ENCODE data around the gene DENND4B. TPM values are rescaled to one million over a fixed set of nuclear protein-coding genes. Genes with fewer than 3 reads are reported as not detected.
"Not testable (repeated sequence)": the region's sequence is repeated elsewhere in the genome, so short reads cannot be mapped to it uniquely, and the experiment has no call there.

Gene DENND4B
- total RNA-seq, 5 donors from 2014 or later (not counting 1 experiment from before 2014, with no cell fraction given), result 161 to 220 (median 196) TPM

- H3K9me3 ChIP-seq, result no peaks in the 10 kb centered on the region
- Mint-ChIP-seq H3K4me1 (peaks cover 39 to 49% (median 47%) of the 10 kb centered on the region in 3 donors), H3K9me3 (no peaks in the 10 kb centered on the region), H3K27ac (no peak overlapping the region), H3K4me3 (peak overlapping the region in 2 of 3 donors; percentile 15 to 40), H3K36me3 (peaks cover 26% of the 10 kb centered on the region), H3K27me3 (no peaks in the 10 kb centered on the region)
- no peaks in the 10 kb centered on the region for H3K27me3 ChIP-seq (replicated peaks in 1 of 2; ENCODE audit: control insufficient read depth in 2 of 2, extremely low read depth in 1 of 2, insufficient read depth in 2 of 2, low read length in 1 of 2)
- ATAC-seq (replicated peaks in 1 of 4), result no peak
- ChIA-PET CTCF (no interaction called here), POLR2A (no interaction called here)
- H3K36me3 ChIP-seq (ENCODE audit: control insufficient read depth in 2 of 2, extremely low read depth in 1 of 2, insufficient read depth in 1 of 2, low read length in 1 of 2), result peaks cover 5 to 20% of the 10 kb centered on the region in 2 donors
- H3K4me1 ChIP-seq (ENCODE audit: control insufficient read depth in 1 of 2, extremely low read depth in 1 of 2, insufficient read depth in 2 of 2, low read length in 2 of 2), result peaks cover 5 to 33% of the 10 kb centered on the region in 2 experiments
- no peak overlapping the region for H3K4me3 ChIP-seq (ENCODE audit: control insufficient read depth in 1 of 2, extremely low read depth in 1 of 2, low read length in 1 of 2)
- H3K27ac ChIP-seq (ENCODE audit: low read length), result no peak overlapping the region
- no peak for DNase-seq
- no CpG with 5 or more reads among the region's 2 CpGs for WGBS (ENCODE audit: insufficient coverage)
These were observed 34.2 kb downstream of the DENND4B start for GRCh38 chr1:153912349-153912748.

- ATAC-seq (replicated peaks in 1 of 4); H3K27me3 Mint-ChIP-seq; CTCF ChIA-PET; H3K4me3 Mint-ChIP-seq; H3K27ac ChIP-seq (ENCODE audit: low read length); H3K9me3 Mint-ChIP-seq; H3K27me3 ChIP-seq (replicated peaks in 1 of 2; ENCODE audit: control insufficient read depth in 2 of 2, extremely low read depth in 1 of 2, insufficient read depth in 2 of 2, low read length in 1 of 2); DNase-seq; H3K27ac Mint-ChIP-seq; H3K4me3 ChIP-seq (ENCODE audit: control insufficient read depth in 1 of 2, extremely low read depth in 1 of 2, low read length in 1 of 2); H3K9me3 ChIP-seq: not testable (repeated sequence)
- POLR2A ChIA-PET, result interaction anchor here (0.5 to 1.1 kb wide), 3 partner anchors 9 to 506 kb away, joined by 3 to 4 read pairs (median 3); no protein-coding TSS in a partner anchor
- peaks cover 33% of the 10 kb centered on the region for H3K36me3 Mint-ChIP-seq
- H3K4me1 ChIP-seq (ENCODE audit: control insufficient read depth in 1 of 2, extremely low read depth in 1 of 2, insufficient read depth in 2 of 2, low read length in 2 of 2), result peaks cover 2 to 32% of the 10 kb centered on the region in 2 experiments
- no CpG with 5 or more reads among the region's 6 CpGs for WGBS (ENCODE audit: insufficient coverage)
- H3K36me3 ChIP-seq (ENCODE audit: control insufficient read depth in 2 of 2, extremely low read depth in 1 of 2, insufficient read depth in 1 of 2, low read length in 1 of 2), result peaks cover 5 to 22% of the 10 kb centered on the region in 2 donors
- H3K4me1 Mint-ChIP-seq, result peaks cover 42 to 56% (median 51%) of the 10 kb centered on the region in 3 donors
These were observed 36.0 kb downstream of the DENND4B start for GRCh38 chr1:153910560-153910959.

- Mint-ChIP-seq H3K27ac (no peak overlapping the region), H3K4me1 (peaks cover 43 to 56% (median 54%) of the 10 kb centered on the region in 3 donors), H3K4me3 (no peak overlapping the region), H3K36me3 (peaks cover 31% of the 10 kb centered on the region), H3K9me3 (no peaks in the 10 kb centered on the region), H3K27me3 (no peaks in the 10 kb centered on the region)
- H3K36me3 ChIP-seq (ENCODE audit: control insufficient read depth in 2 of 2, extremely low read depth in 1 of 2, insufficient read depth in 1 of 2, low read length in 1 of 2), result peaks cover 0 to 13% of the 10 kb centered on the region in 2 donors
- no peak for ATAC-seq (replicated peaks in 1 of 4)
- no peaks in the 10 kb centered on the region for H3K27me3 ChIP-seq (replicated peaks in 1 of 2; ENCODE audit: control insufficient read depth in 2 of 2, extremely low read depth in 1 of 2, insufficient read depth in 2 of 2, low read length in 1 of 2)
- WGBS (ENCODE audit: insufficient coverage), result 100% methylated on average over 1 of the region's 6 CpGs
- ChIA-PET POLR2A (interaction anchor here (0.6 kb wide), 2 partner anchors 38 to 410 kb away, joined by 4 to 5 read pairs; partner anchors contain the start of gene DENND4B (in 1 of the 2)), CTCF (no interaction called here)
- H3K4me1 ChIP-seq (ENCODE audit: control insufficient read depth in 1 of 2, extremely low read depth in 1 of 2, insufficient read depth in 2 of 2, low read length in 2 of 2), result peaks cover 2 to 29% of the 10 kb centered on the region in 2 experiments
- H3K4me3 ChIP-seq (ENCODE audit: control insufficient read depth in 1 of 2, extremely low read depth in 1 of 2, low read length in 1 of 2), result no peak overlapping the region
- no peaks in the 10 kb centered on the region for H3K9me3 ChIP-seq
- no peak overlapping the region for H3K27ac ChIP-seq (ENCODE audit: low read length)
- no peak for DNase-seq
These were observed 38.4 kb downstream of the DENND4B start for GRCh38 chr1:153908071-153908470.

- H3K36me3 Mint-ChIP-seq, result peaks cover 28% of the 10 kb centered on the region
- H3K4me1 Mint-ChIP-seq, result peaks cover 46 to 53% (median 52%) of the 10 kb centered on the region in 3 donors
- DNase-seq (no peak), ATAC-seq (replicated peaks in 1 of 4) (no peak)
- ChIA-PET CTCF (interaction anchor here in 1 of 2 donors (0.7 kb wide), 1 partner anchor 234 kb away, joined by 3 read pairs; no protein-coding TSS in a partner anchor), POLR2A (no interaction called here)
- H3K4me3 Mint-ChIP-seq, result no peak overlapping the region
- no CpG with 5 or more reads among the region's 6 CpGs for WGBS (ENCODE audit: insufficient coverage)
- H3K4me1 ChIP-seq (ENCODE audit: control insufficient read depth in 1 of 2, extremely low read depth in 1 of 2, insufficient read depth in 2 of 2, low read length in 2 of 2), result peaks cover 2 to 21% of the 10 kb centered on the region in 2 experiments
- H3K27ac ChIP-seq (ENCODE audit: low read length), result no peak overlapping the region
- H3K27ac Mint-ChIP-seq, result no peak overlapping the region
- H3K27me3 ChIP-seq (replicated peaks in 1 of 2; ENCODE audit: control insufficient read depth in 2 of 2, extremely low read depth in 1 of 2, insufficient read depth in 2 of 2, low read length in 1 of 2), result no peaks in the 10 kb centered on the region
- H3K9me3 Mint-ChIP-seq, result no peaks in the 10 kb centered on the region
- no peaks in the 10 kb centered on the region for H3K27me3 Mint-ChIP-seq
- H3K36me3 ChIP-seq (ENCODE audit: control insufficient read depth in 2 of 2, extremely low read depth in 1 of 2, insufficient read depth in 1 of 2, low read length in 1 of 2), result peaks cover 0 to 12% of the 10 kb centered on the region in 2 donors
- H3K9me3 ChIP-seq, result no peaks in the 10 kb centered on the region
- no peak overlapping the region for H3K4me3 ChIP-seq (ENCODE audit: control insufficient read depth in 1 of 2, extremely low read depth in 1 of 2, low read length in 1 of 2)
These were observed 39.4 kb downstream of the DENND4B start for GRCh38 chr1:153907134-153907533.

GRCh38 chr1:153906396-153906795, 40.1 kb downstream of the DENND4B start:
- Histone ChIP-seq H3K4me1 (ENCODE audit: control insufficient read depth in 1 of 2, extremely low read depth in 1 of 2, insufficient read depth in 2 of 2, low read length in 2 of 2) (peaks cover 0 to 21% of the 10 kb centered on the region in 2 experiments), H3K4me3 (ENCODE audit: control insufficient read depth in 1 of 2, extremely low read depth in 1 of 2, low read length in 1 of 2) (no peak overlapping the region), H3K36me3 (ENCODE audit: control insufficient read depth in 2 of 2, extremely low read depth in 1 of 2, insufficient read depth in 1 of 2, low read length in 1 of 2) (peaks cover 0 to 12% of the 10 kb centered on the region in 2 donors), H3K9me3 (no peaks in the 10 kb centered on the region), H3K27ac (ENCODE audit: low read length) (no peak overlapping the region), H3K27me3 (replicated peaks in 1 of 2; ENCODE audit: control insufficient read depth in 2 of 2, extremely low read depth in 1 of 2, insufficient read depth in 2 of 2, low read length in 1 of 2) (no peaks in the 10 kb centered on the region)
- Mint-ChIP-seq H3K9me3 (no peaks in the 10 kb centered on the region), H3K27me3 (no peaks in the 10 kb centered on the region), H3K36me3 (peaks cover 23% of the 10 kb centered on the region), H3K27ac (no peak overlapping the region), H3K4me3 (peak overlapping the region in 1 of 3 donors; percentile 28), H3K4me1 (peaks cover 39 to 51% (median 47%) of the 10 kb centered on the region in 3 donors)
- DNase-seq, result no peak
- no CpG with 5 or more reads among the region's 1 CpG for WGBS (ENCODE audit: insufficient coverage)
- ChIA-PET CTCF (no interaction called here), POLR2A (interaction anchor here in 1 of 2 donors (0.6 kb wide), 1 partner anchor 69 kb away, joined by 4 read pairs; no protein-coding TSS in a partner anchor)
- ATAC-seq (replicated peaks in 1 of 4), result no peak

GRCh38 chr1:153905908-153906307, 40.6 kb downstream of the DENND4B start:
- DNase-seq; H3K27ac ChIP-seq (ENCODE audit: low read length); H3K9me3 Mint-ChIP-seq; ATAC-seq (replicated peaks in 1 of 4); H3K27me3 ChIP-seq (replicated peaks in 1 of 2; ENCODE audit: control insufficient read depth in 2 of 2, extremely low read depth in 1 of 2, insufficient read depth in 2 of 2, low read length in 1 of 2); H3K9me3 ChIP-seq; H3K27me3 Mint-ChIP-seq; H3K4me3 ChIP-seq (ENCODE audit: control insufficient read depth in 1 of 2, extremely low read depth in 1 of 2, low read length in 1 of 2): not testable (repeated sequence)
- POLR2A ChIA-PET, result interaction anchor here (0.6 to 0.7 kb wide), 3 partner anchors 41 to 89 kb away, joined by 4 to 10 read pairs (median 6); partner anchors contain the start of gene DENND4B (in 1 of the 2)
- peak overlapping the region in 1 of 3 donors; percentile 28 for H3K4me3 Mint-ChIP-seq
- CTCF ChIA-PET, result interaction anchor here in 1 of 2 donors (0.7 kb wide), 1 partner anchor 63 kb away, joined by 5 read pairs; no protein-coding TSS in a partner anchor
- H3K36me3 Mint-ChIP-seq, result peaks cover 20% of the 10 kb centered on the region
- 86% methylated on average over 1 of the region's 8 CpGs for WGBS (ENCODE audit: insufficient coverage)
- peaks cover 34 to 50% (median 47%) of the 10 kb centered on the region in 3 donors for H3K4me1 Mint-ChIP-seq
- Histone ChIP-seq H3K4me1 (ENCODE audit: control insufficient read depth in 1 of 2, extremely low read depth in 1 of 2, insufficient read depth in 2 of 2, low read length in 2 of 2) (peaks cover 0 to 23% of the 10 kb centered on the region in 2 experiments), H3K36me3 (ENCODE audit: control insufficient read depth in 2 of 2, extremely low read depth in 1 of 2, insufficient read depth in 1 of 2, low read length in 1 of 2) (peaks cover 0 to 12% of the 10 kb centered on the region in 2 donors)
- peak overlapping the region in 1 of 2 donors; percentile 16 for H3K27ac Mint-ChIP-seq
